ENCODE results near the gene KLHL30. TPM values are rescaled to one million over a fixed set of nuclear protein-coding genes. Genes with fewer than 3 reads are reported as not detected.
A peak's percentile ranks its signal among the peaks of the same experiment; 100 is the strongest.
"Not testable (repeated sequence)": the region's sequence is repeated elsewhere in the genome, so short reads cannot be mapped to it uniquely, and the experiment has no call there.

Gene KLHL30
- total RNA-seq, 1 donor, result 0.09 TPM

GRCh38 chr2:238114851-238115660 lies 23.4 kb upstream of the KLHL30 start:
- TF ChIP-seq CTCF (IDR thresholded peaks at IDR 0.05; ENCODE audit: insufficient read depth, low read length), result no peak
- no peak for DNase-seq (ENCODE audit: low read depth)
- H3K4me3 ChIP-seq (ENCODE audit: low read depth, low read length), result no peak overlapping the region

GRCh38 chr2:238115709-238116108 lies 22.8 kb upstream of the KLHL30 start:
- not testable (repeated sequence) for H3K4me3 ChIP-seq (ENCODE audit: low read depth, low read length); DNase-seq (ENCODE audit: low read depth)

- no peak overlapping the region for H3K4me3 ChIP-seq (ENCODE audit: low read depth, low read length)
- DNase-seq (ENCODE audit: low read depth), result no peak
- TF ChIP-seq CTCF (IDR thresholded peaks at IDR 0.05; ENCODE audit: insufficient read depth, low read length), result no peak
These were observed 21.9 kb upstream of the KLHL30 start for GRCh38 chr2:238116298-238117198.

- TF ChIP-seq CTCF (IDR thresholded peaks at IDR 0.05; ENCODE audit: insufficient read depth, low read length), result no peak
- no peak for DNase-seq (ENCODE audit: low read depth)
- H3K4me3 ChIP-seq (ENCODE audit: low read depth, low read length), result no peak overlapping the region
These were observed 21.0 kb upstream of the KLHL30 start for GRCh38 chr2:238117199-238118154.

- TF ChIP-seq CTCF (IDR thresholded peaks at IDR 0.05; ENCODE audit: insufficient read depth, low read length), result no peak
- DNase-seq (ENCODE audit: low read depth), result no peak
- H3K4me3 ChIP-seq (ENCODE audit: low read depth, low read length), result no peak overlapping the region
These were observed 18.6 kb upstream of the KLHL30 start for GRCh38 chr2:238119756-238120462.

- TF ChIP-seq CTCF (IDR thresholded peaks at IDR 0.05; ENCODE audit: insufficient read depth, low read length), result no peak
- no peak overlapping the region for H3K4me3 ChIP-seq (ENCODE audit: low read depth, low read length)
- DNase-seq (ENCODE audit: low read depth), result peak; percentile 8
These were observed 17.8 kb upstream of the KLHL30 start for GRCh38 chr2:238120463-238121298.

All from fibroblast of the aortic adventitia (primary cell).